Smooth muscle cell (in vitro differentiated cells): ENCODE measurements around the gene ARMC9. TPM values are rescaled to one million over a fixed set of nuclear protein-coding genes. Genes with fewer than 3 reads are reported as not detected.
A peak's percentile ranks its signal among the peaks of the same experiment; 100 is the strongest.

ENCODE experiments used
- DNase-seq: peaks from one replicate; lab custom pipeline; 2025; ENCODE audit not compliant: unreplicated experiment; lab: John Stamatoyannopoulos, UW
- H2AFZ ChIP-seq: fragments of 200-600 bp; sonication (generic); 2 replicates; pipeline ENCODE4 v1.6.0; 2016; ENCODE audit warnings: antibody characterized with exemption, low read depth, mild to moderate bottlenecking
- H3F3A ChIP-seq: fragments of 200-600 bp; sonication (generic); 2 replicates; pipeline ENCODE4 v1.6.0; 2017; ENCODE audit warnings: antibody characterized with exemption, low read depth
- H3K27ac ChIP-seq: fragments of 200-600 bp; sonication (generic); 2 replicates; pipeline ENCODE4 v1.5.1; 2016; ENCODE audit warnings: low read depth, mild to moderate bottlenecking
- H3K27me3 ChIP-seq: fragments of 200-600 bp; sonication (generic); 2 replicates; pipeline ENCODE4 v1.6.1; 2016; ENCODE audit warnings: low read depth, mild to moderate bottlenecking
- H3K36me3 ChIP-seq: fragments of 200-600 bp; sonication (generic); 2 replicates; pipeline ENCODE4 v1.5.1; 2016; ENCODE audit warnings: low read depth
- H3K4me1 ChIP-seq: fragments of 200-600 bp; sonication (generic); 2 replicates; pipeline ENCODE4 v1.5.1; 2016; ENCODE audit warnings: low read depth
- H3K4me2 ChIP-seq: fragments of 200-600 bp; sonication (generic); 2 replicates; pipeline ENCODE4 v1.6.0; 2016; ENCODE audit warnings: mild to moderate bottlenecking
- H3K4me3 ChIP-seq: fragments of 200-600 bp; sonication (generic); 2 replicates; pipeline ENCODE4 v1.5.1; 2016; ENCODE audit warnings: mild to moderate bottlenecking
- H3K79me2 ChIP-seq: fragments of 200-600 bp; sonication (generic); 2 replicates; pipeline ENCODE4 v1.6.0; 2016; ENCODE audit warnings: low read depth, mild to moderate bottlenecking
- H3K9ac ChIP-seq: fragments of 200-600 bp; sonication (generic); 2 replicates; pipeline ENCODE4 v1.6.0; 2016; ENCODE audit warnings: low read depth
- H3K9me3 ChIP-seq: fragments of 200-600 bp; sonication (generic); replicated peaks from 2 replicates; pipeline ENCODE4 v1.5.1; 2016; ENCODE audit warnings: low read depth
- H4K20me1 ChIP-seq: fragments of 200-600 bp; sonication (generic); 2 replicates; pipeline ENCODE4 v1.6.0; 2016; ENCODE audit warnings: low read depth
- WGBS: methylation state at CpG from one replicate; pipeline ENCODE4 v1.1.7; 2016; ENCODE audit warnings: low lambda C conversion rate; 5-methylcytosine and 5-hydroxymethylcytosine counted together
- polyA plus RNA-seq: library from polyadenylated mRNA; unstranded; fragments of >200 nt; fragmentation: Nextera tagmentation; extraction: Ambion mirVana; gene quantifications from 2 replicates; pipeline ENCODE4 v1.2.1, GENCODE V29; 2016
- total RNA-seq: library from RNA; depleted of rRNA; stranded (reverse); fragments of >200 nt; gene quantifications from 2 replicates; pipeline ENCODE4 v1.2.3, GENCODE V29; 2014
- TF ChIP-seq, protein P1 (sequence below): fragments of 200-600 bp; sonication (generic); IDR thresholded peaks from 2 replicates; pipeline ENCODE4 v1.5.1; 2017; ENCODE audit warnings: borderline replicate concordance, mild to moderate bottlenecking, antibody characterized with exemption; ENCODE audit not compliant: insufficient read depth, poor library complexity, severe bottlenecking

Gene ARMC9
- total and polyA plus RNA-seq, 2 experiments from 2014 or later: 34.7 to 51.0 TPM

DNA sequence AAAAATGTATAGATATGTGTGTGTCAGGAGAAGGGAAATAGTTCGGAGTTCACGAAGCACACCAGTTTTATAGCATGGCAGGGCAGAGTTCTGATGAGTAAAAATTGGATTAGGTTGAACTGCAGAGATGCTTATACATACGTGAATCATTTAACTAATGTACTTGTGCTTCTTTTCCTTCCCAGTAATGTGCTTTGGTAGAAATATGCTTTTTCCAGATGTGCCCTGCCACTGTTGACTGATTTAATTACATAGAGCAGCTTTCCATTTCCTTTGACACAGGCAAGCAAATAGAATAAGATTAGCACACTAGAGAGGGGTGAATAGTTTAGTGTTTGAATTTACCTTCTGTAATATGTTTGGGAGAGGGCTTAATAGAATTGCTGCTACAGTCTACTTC lies 28.9 kb upstream of the ARMC9 start:
- Histone ChIP-seq H3K9ac (no peak overlapping the region), H3K9me3 (no peaks in the 10 kb centered on the region), H4K20me1 (no peaks in the 10 kb centered on the region), H3K36me3 (peaks cover 4% of the 10 kb centered on the region), H3K4me1 (no peaks in the 10 kb centered on the region), H3K27ac (peak overlapping the region; percentile 73), H2AFZ (no peak overlapping the region), H3K4me2 (no peak overlapping the region), H3F3A (peaks cover 6% of the 10 kb centered on the region), H3K79me2 (no peaks in the 10 kb centered on the region), H3K4me3 (no peak overlapping the region), H3K27me3 (no peaks in the 10 kb centered on the region)
- no peak for DNase-seq
- TF ChIP-seq, protein P1, sequence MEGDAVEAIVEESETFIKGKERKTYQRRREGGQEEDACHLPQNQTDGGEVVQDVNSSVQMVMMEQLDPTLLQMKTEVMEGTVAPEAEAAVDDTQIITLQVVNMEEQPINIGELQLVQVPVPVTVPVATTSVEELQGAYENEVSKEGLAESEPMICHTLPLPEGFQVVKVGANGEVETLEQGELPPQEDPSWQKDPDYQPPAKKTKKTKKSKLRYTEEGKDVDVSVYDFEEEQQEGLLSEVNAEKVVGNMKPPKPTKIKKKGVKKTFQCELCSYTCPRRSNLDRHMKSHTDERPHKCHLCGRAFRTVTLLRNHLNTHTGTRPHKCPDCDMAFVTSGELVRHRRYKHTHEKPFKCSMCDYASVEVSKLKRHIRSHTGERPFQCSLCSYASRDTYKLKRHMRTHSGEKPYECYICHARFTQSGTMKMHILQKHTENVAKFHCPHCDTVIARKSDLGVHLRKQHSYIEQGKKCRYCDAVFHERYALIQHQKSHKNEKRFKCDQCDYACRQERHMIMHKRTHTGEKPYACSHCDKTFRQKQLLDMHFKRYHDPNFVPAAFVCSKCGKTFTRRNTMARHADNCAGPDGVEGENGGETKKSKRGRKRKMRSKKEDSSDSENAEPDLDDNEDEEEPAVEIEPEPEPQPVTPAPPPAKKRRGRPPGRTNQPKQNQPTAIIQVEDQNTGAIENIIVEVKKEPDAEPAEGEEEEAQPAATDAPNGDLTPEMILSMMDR: no peak
- 44% methylated on average over 3 of the region's 3 CpGs for WGBS

- Histone ChIP-seq H3K27me3 (no peaks in the 10 kb centered on the region), H2AFZ (no peak overlapping the region), H3K79me2 (no peaks in the 10 kb centered on the region), H3K4me3 (no peak overlapping the region), H3K27ac (peak overlapping the region; percentile 73), H3K36me3 (peaks cover 4% of the 10 kb centered on the region), H3K9me3 (no peaks in the 10 kb centered on the region), H3K9ac (no peak overlapping the region), H3K4me2 (no peak overlapping the region), H3F3A (peaks cover 6% of the 10 kb centered on the region), H4K20me1 (no peaks in the 10 kb centered on the region), H3K4me1 (no peaks in the 10 kb centered on the region)
- TF ChIP-seq, protein P1: no peak
- DNase-seq: no peak
- 42% methylated on average over 1 of the region's 1 CpG for WGBS
Measured at GRCh38 chr2:231170055-231170454, 28.4 kb upstream of the ARMC9 start.

DNA sequence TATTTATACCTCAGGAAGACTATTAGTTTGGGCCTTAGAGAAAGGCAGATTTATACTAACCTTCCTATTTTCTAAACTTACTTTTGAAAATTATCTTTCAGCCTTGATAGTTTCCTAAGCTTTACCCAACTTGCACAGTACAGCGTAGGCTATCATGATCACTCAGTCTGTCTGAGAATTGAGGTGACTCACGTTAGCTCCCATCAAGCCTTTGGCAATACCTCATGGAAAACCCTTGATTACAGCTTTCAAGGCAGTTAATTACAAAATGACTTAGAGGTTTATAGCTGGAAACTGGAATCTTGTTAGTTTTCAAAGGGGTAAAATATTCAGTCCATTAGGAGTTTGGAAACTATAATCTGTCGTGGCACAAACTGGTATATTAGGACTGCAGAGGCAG lies 26.4 kb upstream of the ARMC9 start:
- H3K27ac ChIP-seq: peak overlapping the region; percentile 73

GRCh38 chr2:231174211-231174651 lies 24.2 kb upstream of the ARMC9 start:
- peaks cover 3% of the 10 kb centered on the region for H3K4me1 ChIP-seq
- H3K4me2 ChIP-seq: no peak overlapping the region
- H3K36me3 ChIP-seq: no peaks in the 10 kb centered on the region
- no peak for DNase-seq
- no peaks in the 10 kb centered on the region for H3F3A ChIP-seq
- peak overlapping the region; percentile 73 for H3K27ac ChIP-seq
- no peaks in the 10 kb centered on the region for H3K79me2 ChIP-seq
- no peaks in the 10 kb centered on the region for H3K27me3 ChIP-seq
- no peak overlapping the region for H3K4me3 ChIP-seq
- 56% methylated on average over 2 of the region's 2 CpGs for WGBS
- H3K9ac ChIP-seq: no peak overlapping the region
- H4K20me1 ChIP-seq: no peaks in the 10 kb centered on the region
- H2AFZ ChIP-seq: no peak overlapping the region
- TF ChIP-seq, protein P1: no peak
- no peaks in the 10 kb centered on the region for H3K9me3 ChIP-seq

More for the DNA sequence above, 26.4 kb upstream of the ARMC9 start:
- Histone ChIP-seq H3K4me1 (no peaks in the 10 kb centered on the region), H2AFZ (no peak overlapping the region), H4K20me1 (no peaks in the 10 kb centered on the region), H3K4me2 (peak overlapping the region; percentile 42), H3F3A (peaks cover 6% of the 10 kb centered on the region), H3K4me3 (no peak overlapping the region), H3K36me3 (no peaks in the 10 kb centered on the region), H3K9me3 (no peaks in the 10 kb centered on the region), H3K79me2 (no peaks in the 10 kb centered on the region), H3K27me3 (no peaks in the 10 kb centered on the region), H3K9ac (peak overlapping the region; percentile 49)
- DNase-seq: no peak
- TF ChIP-seq, protein P1: no peak
- WGBS: 30% methylated on average over 3 of the region's 3 CpGs
